Kidney tubule cell (primary cell): Measurements from ENCODE around the gene SMC1B.
"Not testable (repeated sequence)": the region's sequence is repeated elsewhere in the genome, so short reads cannot be mapped to it uniquely, and the experiment has no call there.

ENCODE experiments used
- DNase-seq: peaks from one replicate; pipeline ENCODE4 v3.0.0-alpha.2; 2018; ENCODE audit warnings: low spot score

Gene SMC1B

GRCh38 chr22:45296628-45297297 lies 116.6 kb downstream of the SMC1B start:
- DNase-seq: no peak

- DNase-seq: no peak
Observed at GRCh38 chr22:45295492-45295891, 117.9 kb downstream of the SMC1B start.

GRCh38 chr22:45295004-45295403 lies 118.4 kb downstream of the SMC1B start:
- not testable (repeated sequence) for DNase-seq
